Fibroblast of gingiva (primary cell): ENCODE results near the gene POSTN.

Experiments used
- DNase-seq: peaks from one replicate; pipeline ENCODE4 v3.0.0-alpha.2; 2011; ENCODE audit warnings: low read depth

The POSTN gene

GRCh38 chr13:37598597-37598996 lies at the start of gene POSTN:
POSTN (minus strand) TSS chr13:37598768; CDS start chr13:37598726, 42 bp downstream.
- no peak for DNase-seq

- no peak for DNase-seq
These were observed 48.6 kb upstream of the POSTN start for GRCh38 chr13:37647031-37647650.

GRCh38 chr13:37646531-37646930 lies 48.0 kb upstream of the POSTN start:
- no peak for DNase-seq

- no peak for DNase-seq
These were observed 46.7 kb upstream of the POSTN start for GRCh38 chr13:37645181-37645740.

- no peak for DNase-seq
These were observed 42.8 kb upstream of the POSTN start for GRCh38 chr13:37641391-37641790.

- DNase-seq: peak; percentile 69
These were observed 41.9 kb upstream of the POSTN start for GRCh38 chr13:37640499-37640898.

- DNase-seq: no peak
These were observed 38.1 kb upstream of the POSTN start for GRCh38 chr13:37636701-37637100.

- DNase-seq: no peak
These were observed 33.7 kb upstream of the POSTN start for GRCh38 chr13:37632294-37632693.

GRCh38 chr13:37627428-37627827 lies 28.9 kb upstream of the POSTN start:
- DNase-seq: no peak

- peak; percentile 89 for DNase-seq
These were observed 23.3 kb upstream of the POSTN start for GRCh38 chr13:37621811-37622361.

GRCh38 chr13:37618554-37618953 lies 20.0 kb upstream of the POSTN start:
- DNase-seq: peak; percentile 52

- peak; percentile 69 for DNase-seq
These were observed 18.6 kb upstream of the POSTN start for GRCh38 chr13:37617173-37617572.

GRCh38 chr13:37616131-37616530 lies 17.6 kb upstream of the POSTN start:
- DNase-seq: peak; percentile 1

GRCh38 chr13:37615276-37615675 lies 16.7 kb upstream of the POSTN start:
- no peak for DNase-seq

GRCh38 chr13:37613638-37614037 lies 15.1 kb upstream of the POSTN start:
- no peak for DNase-seq

GRCh38 chr13:37613236-37613635 lies 14.7 kb upstream of the POSTN start:
- DNase-seq: no peak

- DNase-seq: no peak
These were observed 10.3 kb upstream of the POSTN start for GRCh38 chr13:37608750-37609339.

GRCh38 chr13:37602733-37603381 lies 4.3 kb upstream of the POSTN start:
- DNase-seq: peak; percentile 16

- DNase-seq: no peak
These were observed 3.3 kb upstream of the POSTN start for GRCh38 chr13:37601648-37602440.

- no peak for DNase-seq
These were observed 951 bp upstream of the POSTN start for GRCh38 chr13:37599519-37599918.

GRCh38 chr13:37597477-37598025 lies 1.0 kb downstream of the POSTN start:
- DNase-seq: no peak

GRCh38 chr13:37596805-37597204 lies 1.8 kb downstream of the POSTN start:
- DNase-seq: no peak
